SJCRH30 (cell line): ENCODE results near the gene FUT4. TPM values are rescaled to one million over a fixed set of nuclear protein-coding genes. Genes with fewer than 3 reads are reported as not detected.
A peak's percentile ranks its signal among the peaks of the same experiment; 100 is the strongest.

Experiments
- DNase-seq, 2 experiments: peaks; one replicate each; pipeline ENCODE4 v3.0.0-alpha.2; 2015 to 2020
- H3K27ac ChIP-seq: fragments of 250-450 bp; sonication (Bioruptor Pico); 2 replicates; pipeline ENCODE4 v1.5.1; 2020; ENCODE audit warnings: mild to moderate bottlenecking, moderate library complexity
- H3K27me3 ChIP-seq: fragments of 250-450 bp; sonication (Bioruptor Pico); 2 replicates; pipeline ENCODE4 v1.5.1; 2020; ENCODE audit warnings: mild to moderate bottlenecking, moderate library complexity
- H3K36me3 ChIP-seq: fragments of 250-450 bp; sonication (Bioruptor Pico); 2 replicates; pipeline ENCODE4 v1.5.1; 2020; ENCODE audit warnings: mild to moderate bottlenecking, moderate library complexity
- H3K4me1 ChIP-seq: fragments of 250-450 bp; sonication (Bioruptor Pico); 2 replicates; pipeline ENCODE4 v1.5.1; 2020; ENCODE audit warnings: mild to moderate bottlenecking, moderate library complexity
- H3K4me3 ChIP-seq: fragments of 250-450 bp; sonication (Bioruptor Pico); 2 replicates; pipeline ENCODE4 v1.5.1; 2020; ENCODE audit warnings: mild to moderate bottlenecking, moderate library complexity
- H3K9me3 ChIP-seq: fragments of 250-450 bp; sonication (Bioruptor Pico); replicated peaks from 2 replicates; pipeline ENCODE4 v1.5.1; 2020; ENCODE audit warnings: mild to moderate bottlenecking, moderate library complexity
- total RNA-seq: library from RNA; depleted of rRNA; stranded (reverse); fragments of >200 nt; shearing (Covaris generic); gene quantifications from 2 replicates; pipeline ENCODE4 v1.2.3, GENCODE V29; 2014

Gene FUT4
- total RNA-seq, 1 experiment from 2014 or later, result 0.42 TPM

DNA sequence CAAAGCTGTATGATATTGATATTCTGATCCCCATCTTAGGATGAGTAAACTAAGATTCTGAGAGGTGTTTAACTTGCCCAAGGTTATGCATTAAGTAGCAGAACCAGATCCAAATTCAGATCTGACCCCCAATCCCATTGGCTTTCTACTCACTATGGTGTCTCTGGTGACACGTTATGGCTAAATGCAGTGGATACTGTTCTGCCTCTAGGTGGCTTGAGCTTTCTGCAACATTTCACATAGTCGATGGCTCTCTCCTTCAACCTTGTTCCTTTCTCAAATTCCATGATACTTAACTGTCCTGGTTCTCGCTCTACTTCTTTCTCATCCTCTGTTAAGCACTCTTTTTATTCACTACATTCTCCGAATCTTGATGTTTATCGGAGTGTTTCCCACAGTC is 22.0 kb upstream of the FUT4 start:
- Histone ChIP-seq H3K4me3 (no peak overlapping the region), H3K9me3 (no peaks in the 10 kb centered on the region), H3K27ac (no peak overlapping the region), H3K4me1 (no peaks in the 10 kb centered on the region), H3K27me3 (no peaks in the 10 kb centered on the region), H3K36me3 (no peaks in the 10 kb centered on the region)
- DNase-seq, result peak in 1 of 2 experiments; percentile 7

DNA sequence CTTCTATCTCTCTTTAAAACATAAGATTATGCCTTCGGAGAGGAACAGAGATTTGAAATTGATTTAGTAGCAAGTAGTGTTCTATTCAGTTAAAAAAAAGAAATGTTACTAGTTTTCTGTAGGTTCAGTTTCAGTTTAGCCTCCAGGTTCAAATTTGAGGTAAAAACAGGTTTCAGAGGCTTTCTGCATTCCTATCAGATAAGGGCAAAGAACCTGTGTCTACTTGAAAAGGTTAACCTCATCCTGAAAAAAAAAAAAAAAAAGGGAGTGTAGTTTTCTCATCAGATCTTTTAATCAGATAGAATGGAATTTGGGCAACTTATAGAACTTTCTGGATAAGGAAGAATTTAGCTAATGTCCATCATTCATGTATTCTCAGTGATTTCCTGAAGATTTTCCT is 19.4 kb upstream of the FUT4 start:
- Histone ChIP-seq H3K27ac (no peak overlapping the region), H3K27me3 (no peaks in the 10 kb centered on the region), H3K4me1 (no peaks in the 10 kb centered on the region), H3K36me3 (no peaks in the 10 kb centered on the region), H3K9me3 (no peaks in the 10 kb centered on the region), H3K4me3 (no peak overlapping the region)
- no peak for DNase-seq

DNA sequence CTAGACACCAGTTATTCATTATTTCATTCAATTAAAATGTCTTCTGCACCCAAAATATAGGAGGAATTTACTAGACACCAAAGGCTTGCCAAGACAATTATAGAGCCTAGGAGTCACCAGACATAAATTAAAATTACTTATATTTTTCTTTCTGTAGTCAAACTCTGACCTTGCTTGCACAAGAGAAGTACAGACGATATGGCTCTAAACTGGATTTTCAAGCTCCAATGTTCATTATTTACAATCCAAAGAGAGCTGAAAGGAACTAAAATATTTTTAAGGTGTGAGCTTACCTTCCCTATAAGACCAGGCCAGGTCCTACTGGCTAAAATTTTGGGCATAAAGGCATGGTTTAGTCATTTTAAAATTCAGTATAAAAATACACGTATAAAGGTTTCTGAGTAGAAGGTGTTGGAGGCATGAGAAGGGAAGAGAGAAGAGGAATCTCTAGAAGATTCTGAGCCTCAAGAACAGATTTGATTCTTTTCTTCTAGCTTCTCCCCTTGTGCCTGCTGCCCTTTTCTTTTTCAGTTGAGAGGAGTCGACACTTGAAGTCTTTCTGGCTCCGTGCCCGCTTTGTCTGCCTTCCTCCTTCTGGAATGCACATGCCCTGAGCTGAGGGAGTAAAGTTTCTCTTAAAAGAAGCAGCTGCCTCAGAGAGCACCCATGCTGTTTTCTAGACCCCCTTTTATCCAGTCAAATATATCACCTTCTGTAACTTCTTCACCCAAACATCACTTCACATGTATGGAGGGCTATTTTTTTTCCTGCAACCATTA is 18.0 kb upstream of the FUT4 start:
- no peak overlapping the region for H3K27ac ChIP-seq

DNA sequence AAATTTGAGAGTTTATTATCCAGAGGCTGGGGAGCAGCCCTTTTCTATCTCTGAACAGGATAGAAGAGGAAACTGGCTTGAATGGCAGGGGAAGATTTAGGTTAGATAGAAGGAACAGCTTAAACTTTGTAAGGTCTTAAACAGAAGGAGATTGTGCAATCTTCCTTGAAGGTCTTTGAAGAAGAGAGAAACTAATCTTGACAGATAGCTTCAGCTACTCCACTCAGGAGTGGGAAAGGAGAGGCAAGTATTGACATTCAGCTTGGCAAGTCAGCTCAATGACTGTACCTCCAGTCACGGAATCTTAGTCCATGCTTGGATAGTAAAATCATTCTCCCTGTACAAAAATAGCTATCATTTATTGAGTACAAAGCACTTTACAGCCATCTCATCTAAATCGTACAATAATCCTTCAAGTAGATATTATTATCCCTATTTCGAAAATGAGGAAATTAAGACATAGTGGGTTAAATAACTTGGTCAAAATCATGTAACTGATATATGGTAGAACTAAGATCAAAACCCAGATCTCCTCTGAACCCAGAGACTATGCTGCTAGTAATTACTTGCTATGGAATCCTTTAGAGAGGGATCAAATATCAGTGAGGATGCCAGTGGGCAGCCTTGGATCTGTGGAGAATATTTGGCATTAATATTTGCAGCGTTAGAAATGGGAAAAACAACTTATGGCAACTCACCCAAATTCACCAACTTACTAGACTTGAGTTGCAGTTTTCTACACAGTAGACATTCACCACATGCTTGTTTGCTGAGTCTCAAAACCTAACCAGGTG is 16.9 kb upstream of the FUT4 start:
- Histone ChIP-seq H3K9me3 (no peaks in the 10 kb centered on the region), H3K36me3 (no peaks in the 10 kb centered on the region), H3K4me3 (no peak overlapping the region), H3K4me1 (no peaks in the 10 kb centered on the region), H3K27ac (no peak overlapping the region), H3K27me3 (no peaks in the 10 kb centered on the region)
- no peak for DNase-seq

More for the DNA sequence above, 18.0 kb upstream of the FUT4 start:
- H3K9me3 ChIP-seq, result no peaks in the 10 kb centered on the region
- no peaks in the 10 kb centered on the region for H3K4me1 ChIP-seq
- peak; percentile 73 to 76 for DNase-seq
- no peaks in the 10 kb centered on the region for H3K27me3 ChIP-seq
- no peak overlapping the region for H3K4me3 ChIP-seq
- no peaks in the 10 kb centered on the region for H3K36me3 ChIP-seq

DNA sequence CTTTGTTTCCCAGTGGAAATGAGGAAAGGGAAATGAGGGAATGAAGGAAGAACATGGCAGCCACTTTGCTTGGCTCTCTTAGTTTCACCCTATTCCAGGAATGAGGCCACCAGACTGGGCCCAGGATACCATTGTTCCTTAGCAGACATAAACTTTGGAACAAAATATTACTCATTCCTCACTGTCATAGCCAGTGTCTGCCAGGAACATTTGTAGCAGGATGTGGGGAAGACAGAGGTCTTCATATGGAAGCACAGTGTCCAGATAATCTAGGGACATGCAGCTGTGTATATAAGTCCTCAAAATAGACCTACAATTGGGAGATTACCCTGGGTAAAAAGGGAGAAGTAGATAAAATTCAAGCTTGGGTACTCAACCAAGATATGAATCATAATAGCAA is 15.2 kb upstream of the FUT4 start:
- H3K4me3 ChIP-seq, result no peak overlapping the region
- H3K27ac ChIP-seq, result no peak overlapping the region
- no peak for DNase-seq
- no peaks in the 10 kb centered on the region for H3K4me1 ChIP-seq
- no peaks in the 10 kb centered on the region for H3K27me3 ChIP-seq
- no peaks in the 10 kb centered on the region for H3K36me3 ChIP-seq
- no peaks in the 10 kb centered on the region for H3K9me3 ChIP-seq

DNA sequence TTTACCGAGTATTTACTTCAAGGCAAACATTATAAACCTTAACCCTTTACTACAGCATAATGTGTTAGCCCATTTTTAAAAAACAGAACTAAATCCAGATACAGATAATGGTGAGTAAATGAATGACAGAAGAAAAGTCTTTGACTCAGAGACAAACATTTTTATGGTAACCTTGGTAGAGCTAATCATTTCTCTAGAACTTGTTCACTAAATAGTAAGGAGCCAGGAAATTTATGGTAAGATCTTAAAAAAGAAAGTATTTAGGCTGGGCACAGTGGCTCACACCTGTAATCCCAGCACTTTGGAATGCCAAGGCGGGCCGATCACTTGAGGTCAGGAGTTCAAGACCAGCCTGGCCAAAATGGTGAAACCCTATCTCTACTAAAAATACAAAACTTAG is 11.5 kb upstream of the FUT4 start:
- Histone ChIP-seq H3K4me1 (no peaks in the 10 kb centered on the region), H3K9me3 (no peaks in the 10 kb centered on the region), H3K4me3 (no peak overlapping the region), H3K27me3 (no peaks in the 10 kb centered on the region), H3K27ac (no peak overlapping the region), H3K36me3 (no peaks in the 10 kb centered on the region)
- no peak for DNase-seq

DNA sequence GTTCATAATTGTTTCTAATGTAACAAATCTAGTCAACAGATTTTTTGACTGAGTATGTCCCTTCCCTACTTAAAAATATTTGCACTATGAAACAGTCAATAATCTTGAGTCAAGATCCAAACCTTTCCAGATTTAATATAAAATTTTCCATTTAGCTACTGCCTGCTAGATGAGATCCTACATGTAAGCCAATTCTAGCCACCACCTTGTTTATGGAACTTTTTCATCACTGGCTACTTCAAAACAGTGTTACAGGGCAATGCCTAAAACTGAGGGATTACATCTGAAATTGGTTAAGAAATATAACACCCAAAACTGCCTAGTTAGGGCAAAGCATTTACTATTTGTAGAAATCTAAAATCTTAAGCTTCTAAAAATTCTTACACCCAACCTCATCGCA is 10.5 kb upstream of the FUT4 start:
- Histone ChIP-seq H3K27ac (no peak overlapping the region), H3K27me3 (no peaks in the 10 kb centered on the region), H3K4me1 (no peaks in the 10 kb centered on the region), H3K9me3 (no peaks in the 10 kb centered on the region), H3K36me3 (no peaks in the 10 kb centered on the region), H3K4me3 (no peak overlapping the region)
- DNase-seq, result no peak

DNA sequence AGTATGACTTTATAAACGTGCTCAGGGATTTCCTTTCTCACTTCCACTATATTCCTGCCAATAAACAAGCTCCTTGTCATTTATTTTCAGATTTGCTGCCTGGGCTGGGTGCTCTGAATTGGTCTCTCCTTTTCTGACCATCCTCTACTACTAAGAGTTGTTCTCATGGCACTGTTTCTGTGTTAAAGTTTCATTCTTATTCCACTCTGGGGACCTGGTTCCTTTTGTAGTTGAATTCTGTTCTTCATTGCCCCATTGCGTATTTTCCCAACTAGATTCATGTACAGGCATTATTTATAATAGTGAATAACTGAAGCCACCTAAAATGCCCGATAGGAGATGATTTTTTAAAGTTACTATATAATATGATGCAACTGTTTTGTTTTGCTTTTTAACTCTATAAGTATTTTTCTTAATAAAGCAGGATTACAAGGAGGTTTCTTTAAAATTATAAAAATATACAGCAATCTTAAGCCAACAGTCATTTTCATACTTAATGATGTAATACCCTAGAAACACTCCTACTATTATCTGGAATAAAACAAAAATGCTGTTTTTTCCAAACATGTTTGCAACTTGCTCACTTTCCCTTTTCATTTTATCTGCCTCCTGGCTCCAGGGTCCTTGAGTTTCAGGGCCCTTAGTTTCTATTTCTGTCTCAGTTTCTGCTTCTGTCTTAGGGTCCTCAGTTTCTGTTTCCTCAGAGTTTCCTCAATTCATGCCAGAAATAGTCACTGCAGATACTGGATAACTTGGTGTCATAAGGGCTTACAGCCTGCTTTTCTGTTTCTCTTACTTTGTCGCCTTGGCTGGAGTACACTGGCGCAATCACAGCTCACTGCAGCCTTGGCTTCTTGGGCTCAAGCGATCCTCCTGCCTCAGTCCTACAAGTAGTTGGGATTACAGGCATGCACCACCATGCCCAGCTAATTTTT is 9.8 kb upstream of the FUT4 start:
- Histone ChIP-seq H3K36me3 (no peaks in the 10 kb centered on the region), H3K9me3 (no peaks in the 10 kb centered on the region), H3K27me3 (no peaks in the 10 kb centered on the region), H3K4me3 (no peak overlapping the region), H3K4me1 (no peaks in the 10 kb centered on the region), H3K27ac (no peak overlapping the region)
- DNase-seq, result no peak

DNA sequence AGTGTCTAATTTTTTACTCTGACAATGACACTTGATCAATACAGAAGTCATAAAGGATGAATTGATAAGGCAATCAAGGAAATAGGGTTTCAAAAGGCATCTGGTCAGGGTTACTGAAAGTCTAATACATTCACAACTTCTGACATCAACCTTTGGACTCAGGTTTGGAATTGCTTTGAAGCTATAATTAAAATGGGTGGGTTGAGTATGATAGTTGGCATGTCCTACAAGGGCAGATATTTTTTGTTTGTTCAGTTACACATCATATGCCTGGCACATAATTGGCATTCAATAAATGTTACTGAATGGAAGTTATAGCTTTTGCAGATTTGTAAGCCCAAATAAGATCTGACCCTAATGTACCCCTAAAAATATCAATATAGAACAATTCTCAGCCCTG is 7.3 kb upstream of the FUT4 start:
- no peak overlapping the region for H3K4me3 ChIP-seq
- no peak overlapping the region for H3K27ac ChIP-seq
- DNase-seq, result no peak
- no peaks in the 10 kb centered on the region for H3K27me3 ChIP-seq
- no peaks in the 10 kb centered on the region for H3K9me3 ChIP-seq
- H3K36me3 ChIP-seq, result no peaks in the 10 kb centered on the region
- no peaks in the 10 kb centered on the region for H3K4me1 ChIP-seq

DNA sequence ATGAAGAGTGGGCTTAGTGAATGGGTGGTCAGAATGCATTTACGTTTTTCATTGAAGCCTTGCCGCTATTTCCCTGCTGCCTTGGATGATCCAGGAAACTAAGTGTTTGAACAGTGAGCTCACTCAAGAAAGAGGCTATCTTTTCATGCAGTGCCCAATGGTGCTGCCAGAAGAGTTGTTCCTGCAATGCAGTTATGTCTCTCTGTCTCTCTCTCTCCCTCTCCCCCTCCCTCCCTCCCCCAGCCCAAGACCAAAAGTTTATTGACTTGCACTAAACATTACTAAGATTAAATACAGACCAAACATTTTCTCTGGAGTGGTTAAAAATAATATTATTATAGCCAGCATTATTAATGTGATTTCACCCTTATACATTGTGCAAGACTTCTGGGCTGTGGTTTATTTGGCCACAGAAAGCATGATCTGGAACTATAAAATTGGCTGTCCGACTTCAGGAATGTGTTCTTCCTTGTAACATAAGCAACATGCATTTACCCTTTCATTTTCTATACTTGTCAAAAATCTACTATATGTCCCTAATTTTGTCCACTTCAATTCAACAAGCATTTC is 6.6 kb upstream of the FUT4 start:
- peak in 1 of 2 experiments; percentile 15 for DNase-seq
- H3K4me3 ChIP-seq, result no peak overlapping the region
- H3K4me1 ChIP-seq, result no peaks in the 10 kb centered on the region
- H3K36me3 ChIP-seq, result no peaks in the 10 kb centered on the region
- H3K27ac ChIP-seq, result no peak overlapping the region
- no peaks in the 10 kb centered on the region for H3K27me3 ChIP-seq
- H3K9me3 ChIP-seq, result no peaks in the 10 kb centered on the region

DNA sequence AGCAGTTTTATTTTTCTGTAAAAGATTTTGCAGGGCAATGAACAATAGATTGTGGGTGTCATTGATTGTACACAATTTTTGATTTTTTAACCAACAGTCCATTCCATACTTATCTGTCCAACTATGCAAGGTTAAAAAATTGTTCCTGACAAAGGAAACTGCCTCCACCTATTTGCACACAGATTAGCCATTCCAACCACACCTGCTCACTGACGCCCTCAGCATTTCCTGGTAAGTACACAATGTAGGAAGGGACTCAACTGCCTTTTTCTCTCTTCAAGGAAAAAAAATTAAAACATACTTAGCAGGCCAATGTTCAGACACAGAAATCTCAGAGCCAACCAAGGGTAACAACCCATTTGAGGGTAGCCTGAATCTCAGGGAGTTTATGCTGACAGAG is 4.3 kb upstream of the FUT4 start:
- Histone ChIP-seq H3K27me3 (no peaks in the 10 kb centered on the region), H3K9me3 (no peaks in the 10 kb centered on the region), H3K27ac (no peak overlapping the region), H3K36me3 (no peaks in the 10 kb centered on the region), H3K4me3 (no peak overlapping the region), H3K4me1 (no peaks in the 10 kb centered on the region)
- no peak for DNase-seq

DNA sequence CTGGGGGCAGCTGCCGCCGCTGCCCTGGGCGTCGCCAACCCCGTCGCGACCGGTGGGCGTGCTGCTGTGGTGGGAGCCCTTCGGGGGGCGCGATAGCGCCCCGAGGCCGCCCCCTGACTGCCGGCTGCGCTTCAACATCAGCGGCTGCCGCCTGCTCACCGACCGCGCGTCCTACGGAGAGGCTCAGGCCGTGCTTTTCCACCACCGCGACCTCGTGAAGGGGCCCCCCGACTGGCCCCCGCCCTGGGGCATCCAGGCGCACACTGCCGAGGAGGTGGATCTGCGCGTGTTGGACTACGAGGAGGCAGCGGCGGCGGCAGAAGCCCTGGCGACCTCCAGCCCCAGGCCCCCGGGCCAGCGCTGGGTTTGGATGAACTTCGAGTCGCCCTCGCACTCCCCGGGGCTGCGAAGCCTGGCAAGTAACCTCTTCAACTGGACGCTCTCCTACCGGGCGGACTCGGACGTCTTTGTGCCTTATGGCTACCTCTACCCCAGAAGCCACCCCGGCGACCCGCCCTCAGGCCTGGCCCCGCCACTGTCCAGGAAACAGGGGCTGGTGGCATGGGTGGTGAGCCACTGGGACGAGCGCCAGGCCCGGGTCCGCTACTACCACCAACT is 1.0 kb downstream of the FUT4 start:
- Histone ChIP-seq H3K9me3 (no peaks in the 10 kb centered on the region), H3K27me3 (no peaks in the 10 kb centered on the region), H3K27ac (no peak overlapping the region), H3K36me3 (no peaks in the 10 kb centered on the region), H3K4me3 (no peak overlapping the region), H3K4me1 (no peaks in the 10 kb centered on the region)
- DNase-seq, result no peak

DNA sequence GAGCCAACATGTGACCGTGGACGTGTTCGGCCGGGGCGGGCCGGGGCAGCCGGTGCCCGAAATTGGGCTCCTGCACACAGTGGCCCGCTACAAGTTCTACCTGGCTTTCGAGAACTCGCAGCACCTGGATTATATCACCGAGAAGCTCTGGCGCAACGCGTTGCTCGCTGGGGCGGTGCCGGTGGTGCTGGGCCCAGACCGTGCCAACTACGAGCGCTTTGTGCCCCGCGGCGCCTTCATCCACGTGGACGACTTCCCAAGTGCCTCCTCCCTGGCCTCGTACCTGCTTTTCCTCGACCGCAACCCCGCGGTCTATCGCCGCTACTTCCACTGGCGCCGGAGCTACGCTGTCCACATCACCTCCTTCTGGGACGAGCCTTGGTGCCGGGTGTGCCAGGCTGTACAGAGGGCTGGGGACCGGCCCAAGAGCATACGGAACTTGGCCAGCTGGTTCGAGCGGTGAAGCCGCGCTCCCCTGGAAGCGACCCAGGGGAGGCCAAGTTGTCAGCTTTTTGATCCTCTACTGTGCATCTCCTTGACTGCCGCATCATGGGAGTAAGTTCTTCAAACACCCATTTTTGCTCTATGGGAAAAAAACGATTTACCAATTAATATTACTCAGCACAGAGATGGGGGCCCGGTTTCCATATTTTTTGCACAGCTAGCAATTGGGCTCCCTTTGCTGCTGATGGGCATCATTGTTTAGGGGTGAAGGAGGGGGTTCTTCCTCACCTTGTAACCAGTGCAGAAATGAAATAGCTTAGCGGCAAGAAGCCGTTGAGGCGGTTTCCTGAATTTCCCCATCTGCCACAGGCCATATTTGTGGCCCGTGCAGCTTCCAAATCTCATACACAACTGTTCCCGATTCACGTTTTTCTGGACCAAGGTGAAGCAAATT is 1.8 kb downstream of the FUT4 start:
- H3K27me3 ChIP-seq, result no peaks in the 10 kb centered on the region
- no peaks in the 10 kb centered on the region for H3K36me3 ChIP-seq
- H3K4me1 ChIP-seq, result no peaks in the 10 kb centered on the region
- DNase-seq, result no peak
- no peaks in the 10 kb centered on the region for H3K9me3 ChIP-seq
- no peak overlapping the region for H3K4me3 ChIP-seq
- no peak overlapping the region for H3K27ac ChIP-seq

DNA sequence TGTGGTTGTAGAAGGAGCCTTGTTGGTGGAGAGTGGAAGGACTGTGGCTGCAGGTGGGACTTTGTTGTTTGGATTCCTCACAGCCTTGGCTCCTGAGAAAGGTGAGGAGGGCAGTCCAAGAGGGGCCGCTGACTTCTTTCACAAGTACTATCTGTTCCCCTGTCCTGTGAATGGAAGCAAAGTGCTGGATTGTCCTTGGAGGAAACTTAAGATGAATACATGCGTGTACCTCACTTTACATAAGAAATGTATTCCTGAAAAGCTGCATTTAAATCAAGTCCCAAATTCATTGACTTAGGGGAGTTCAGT is 2.4 kb downstream of the FUT4 start:
- H3K36me3 ChIP-seq, result no peaks in the 10 kb centered on the region
- H3K9me3 ChIP-seq, result no peaks in the 10 kb centered on the region
- H3K4me1 ChIP-seq, result no peaks in the 10 kb centered on the region
- H3K27ac ChIP-seq, result no peak overlapping the region
- H3K4me3 ChIP-seq, result no peak overlapping the region
- no peak for DNase-seq
- H3K27me3 ChIP-seq, result no peaks in the 10 kb centered on the region
